GM18507 (cell line): ENCODE results near the gene GAN.

Experiments
- DNase-seq: peaks from one replicate; pipeline ENCODE4 v3.0.0; 2011; ENCODE audit warnings: low read depth; ENCODE audit not compliant: insufficient read length; ENCODE audit errors: extremely low spot score
- FAIRE-seq: peaks from 2 replicates; lab custom pipeline; 2011; peaks lifted over from hg19 to GRCh38; lab: Jason Lieb, UNC

The GAN gene

GRCh38 chr16:81314603-81315270 is at the start of gene GAN:
GAN (plus strand) TSS chr16:81314962; CDS start chr16:81315114, 152 bp downstream.
- FAIRE-seq = peak; percentile 94
- DNase-seq = peak; percentile 92

- DNase-seq (no peak), FAIRE-seq (no peak)
Observed at GRCh38 chr16:81265052-81265451, 49.7 kb upstream of the GAN start.

- FAIRE-seq = no peak
- DNase-seq = no peak
Observed at GRCh38 chr16:81265658-81266451, 48.9 kb upstream of the GAN start.

GRCh38 chr16:81266680-81267095 is 48.1 kb upstream of the GAN start:
- DNase-seq (no peak), FAIRE-seq (no peak)

- no peak for FAIRE-seq
- no peak for DNase-seq
Observed at GRCh38 chr16:81268509-81268908, 46.3 kb upstream of the GAN start.

- FAIRE-seq = no peak
Observed at GRCh38 chr16:81273223-81273950, 41.4 kb upstream of the GAN start.

GRCh38 chr16:81275064-81275532 is 39.7 kb upstream of the GAN start:
- no peak for DNase-seq
- no peak for FAIRE-seq

More at GRCh38 chr16:81273223-81273950, 41.4 kb upstream of the GAN start:
- DNase-seq = no peak

- no peak for DNase-seq
- FAIRE-seq = no peak
Observed at GRCh38 chr16:81275795-81276194, 39.0 kb upstream of the GAN start.

GRCh38 chr16:81276323-81276722 is 38.4 kb upstream of the GAN start:
- DNase-seq (no peak), FAIRE-seq (no peak)

GRCh38 chr16:81277541-81278080 is 37.2 kb upstream of the GAN start:
- FAIRE-seq (no peak), DNase-seq (no peak)

- FAIRE-seq (no peak), DNase-seq (no peak)
Observed at GRCh38 chr16:81278526-81278925, 36.2 kb upstream of the GAN start.

GRCh38 chr16:81279392-81279791 is 35.4 kb upstream of the GAN start:
- FAIRE-seq (no peak), DNase-seq (no peak)

- DNase-seq (no peak), FAIRE-seq (no peak)
Observed at GRCh38 chr16:81280393-81280792, 34.4 kb upstream of the GAN start.

GRCh38 chr16:81283044-81283443 is 31.7 kb upstream of the GAN start:
- FAIRE-seq (no peak), DNase-seq (no peak)

GRCh38 chr16:81284995-81285600 is 29.7 kb upstream of the GAN start:
- DNase-seq (no peak), FAIRE-seq (no peak)

GRCh38 chr16:81286190-81286589 is 28.6 kb upstream of the GAN start:
- DNase-seq = no peak
- FAIRE-seq = no peak

GRCh38 chr16:81291117-81291516 is 23.6 kb upstream of the GAN start:
- DNase-seq (no peak), FAIRE-seq (no peak)

- FAIRE-seq (no peak), DNase-seq (no peak)
Observed at GRCh38 chr16:81292936-81293335, 21.8 kb upstream of the GAN start.

GRCh38 chr16:81293909-81294802 is 20.6 kb upstream of the GAN start:
- no peak for DNase-seq

More at GRCh38 chr16:81293909-81294802, 20.6 kb upstream of the GAN start:
- FAIRE-seq = no peak
